HCT116 (cell line): Measurements from ENCODE around the gene ATP7B. TPM values are rescaled to one million over a fixed set of nuclear protein-coding genes. Genes with fewer than 3 reads are reported as not detected.

Source experiments
- ATAC-seq: fragments of 200-7000 bp; cut with Tn5 transposase; 2 replicates; pipeline ENCODE4 v1.9.1; 2020; ENCODE audit warnings: mild to moderate bottlenecking, moderate library complexity
- BruUV-seq: library from RNA; stranded (reverse); fragments of 400-500 nt; replicated peaks from 2 replicates; lab custom pipeline; 2021; lab: Mats Ljungman, UMichigan
- CTCF ChIA-PET: fragments of 300-600 bp; sonication (Branson Sonifier 250); formaldehyde crosslinking; loops from one replicate; lab custom pipeline; 2021; ENCODE audit warnings: antibody characterized with exemption; lab: Charles Lee
- POLR2A ChIA-PET: fragments of 300-600, 350-600 bp; sonication (Branson Sonifier 250); formaldehyde crosslinking; loops from one replicate; lab custom pipeline; 2021; ENCODE audit warnings: antibody characterized with exemption; lab: Charles Lee
- RAD21 ChIA-PET, 2 experiments: fragments of 300-600 bp; sonication (Branson Sonifier 250); formaldehyde crosslinking; loops; one replicate each; lab custom pipeline; 2023; ENCODE audit warnings: low total read pairs in 2 of 2; ENCODE audit not compliant: uncharacterized antibody in 2 of 2, unreplicated experiment in 2 of 2, low non-redundant PET in 1 of 2; lab: Charles Lee
- DNase-seq: peaks from one replicate; pipeline ENCODE4 v3.0.0-alpha.2; 2010; ENCODE audit warnings: low read depth, low spot score
- H2AFZ ChIP-seq: fragments of 200-600 bp; shearing (Covaris generic), sonication (generic); 2 replicates; pipeline ENCODE4 v1.6.1; 2017; ENCODE audit warnings: low read depth, mixed run types, mixed read lengths, antibody characterized with exemption, low read length; ENCODE audit not compliant: poor library complexity, severe bottlenecking
- H3K27ac ChIP-seq: 2 replicates; pipeline ENCODE4 v1.5.1; 2012; ENCODE audit warnings: low read depth, low read length
- H3K27me3 ChIP-seq: fragments of 200-600 bp; sonication (generic); 2 replicates; pipeline ENCODE4 v1.6.1; 2016; ENCODE audit warnings: mixed run types, low read length, mixed read lengths; ENCODE audit not compliant: insufficient read depth
- H3K36me3 ChIP-seq, 2 experiments: fragments of 200-500 bp in 1 of 2; fragments of 200-600 bp in 1 of 2; sonication (Bioruptor generic) in 1 of 2; sonication (generic) in 1 of 2; 2 replicates each; pipeline versions ENCODE4 v1.5.1 to v1.6.1; 2014 to 2016; ENCODE audit warnings: low read length in 2 of 2, inconsistent platforms in 1 of 2, mixed read lengths in 1 of 2, mixed run types in 1 of 2; ENCODE audit not compliant: insufficient read depth in 2 of 2, control insufficient read depth in 1 of 2
- H3K4me1 ChIP-seq, 2 experiments: fragments of 200-600 bp in 1 of 2; sonication (generic) in 1 of 2; 2 replicates each; pipeline versions ENCODE4 v1.5.1 to v1.6.1; 2012 to 2017; ENCODE audit warnings: low read length in 2 of 2, inconsistent platforms in 1 of 2, mild to moderate bottlenecking in 1 of 2, mixed read lengths in 1 of 2, mixed run types in 1 of 2, moderate library complexity in 1 of 2; ENCODE audit not compliant: insufficient read depth in 2 of 2, control insufficient read depth in 1 of 2
- H3K4me2 ChIP-seq: fragments of 200-600 bp; sonication (generic); 2 replicates; pipeline ENCODE4 v1.6.1; 2017; ENCODE audit warnings: mixed run types, low read length, mixed read lengths
- H3K4me3 ChIP-seq, 2 experiments: fragments of 200-600 bp in 1 of 2; sonication (generic) in 1 of 2; replicated peaks in 1 of 2; 2 replicates each; pipeline ENCODE4 v1.5.1; 2011 to 2016; ENCODE audit warnings: low read length in 2 of 2, control low read depth in 1 of 2, low read depth in 1 of 2, mild to moderate bottlenecking in 1 of 2, mixed read lengths in 1 of 2, mixed run types in 1 of 2
- H3K79me2 ChIP-seq: fragments of 200-600 bp; sonication (generic); 2 replicates; pipeline ENCODE4 v1.6.1; 2017; ENCODE audit warnings: mild to moderate bottlenecking, mixed run types, low read length, moderate library complexity, mixed read lengths; ENCODE audit not compliant: insufficient read depth
- H3K9ac ChIP-seq: fragments of 200-600 bp; sonication (generic); 2 replicates; pipeline ENCODE4 v1.6.1; 2016; ENCODE audit warnings: low read length, mixed read lengths
- H3K9me2 ChIP-seq: fragments of 200-600 bp; sonication (generic), shearing (Covaris generic); 2 replicates; pipeline ENCODE4 v1.6.1; 2017; ENCODE audit warnings: mixed run types, mild to moderate bottlenecking, moderate library complexity; ENCODE audit not compliant: insufficient read depth
- H3K9me3 ChIP-seq, 2 experiments: fragments of 200-500 bp in 1 of 2; fragments of 200-600 bp in 1 of 2; sonication (Bioruptor generic) in 1 of 2; sonication (generic) in 1 of 2; 2 replicates each; pipeline ENCODE4 v1.6.1; 2014 to 2017; ENCODE audit warnings: low read length in 2 of 2, mixed read lengths in 2 of 2, inconsistent platforms in 1 of 2, low read depth in 1 of 2, mild to moderate bottlenecking in 1 of 2, mixed run types in 1 of 2, moderate library complexity in 1 of 2; ENCODE audit not compliant: control insufficient read depth in 1 of 2, insufficient read depth in 1 of 2
- H4K20me1 ChIP-seq: fragments of 200-600 bp; sonication (generic), shearing (Covaris generic); 2 replicates; pipeline ENCODE4 v1.6.1; 2017; ENCODE audit warnings: mixed run types, mild to moderate bottlenecking, moderate library complexity; ENCODE audit not compliant: insufficient read depth
- ATF3 ChIP-seq: IDR thresholded peaks from 2 replicates; pipeline ENCODE4 v1.6.1; 2012
- CBX3 ChIP-seq: IDR thresholded peaks from 2 replicates; pipeline ENCODE4 v1.6.1; 2012; ENCODE audit warnings: low read depth
- CEBPB ChIP-seq: IDR thresholded peaks from 2 replicates; pipeline ENCODE4 v1.6.1; 2012; ENCODE audit warnings: low read depth
- EGR1 ChIP-seq: IDR thresholded peaks from 2 replicates; pipeline ENCODE4 v1.6.1; 2012; ENCODE audit warnings: low read depth
- ELF1 ChIP-seq: IDR thresholded peaks from 2 replicates; pipeline ENCODE4 v1.6.1; 2012; ENCODE audit warnings: low read depth, borderline replicate concordance
- EZH2 ChIP-seq: fragments of 200-600 bp; sonication (generic); IDR thresholded peaks from 2 replicates; pipeline ENCODE4 v1.6.1; 2017; ENCODE audit warnings: antibody characterized with exemption, mixed run types
- FOSL1 ChIP-seq: IDR thresholded peaks from 2 replicates; pipeline ENCODE4 v1.6.1; 2012; ENCODE audit warnings: low read depth
- MAX ChIP-seq: IDR thresholded peaks from 2 replicates; pipeline ENCODE4 v1.6.1; 2012
- POLR2A ChIP-seq: IDR thresholded peaks from 2 replicates; pipeline ENCODE4 v1.7.0; 2011; ENCODE audit warnings: borderline replicate concordance; ENCODE audit not compliant: insufficient read depth, insufficient read length; ENCODE audit errors: extremely low read depth
- POLR2AphosphoS5 ChIP-seq: IDR thresholded peaks from 2 replicates; pipeline ENCODE4 v1.6.1; 2011; ENCODE audit warnings: mild to moderate bottlenecking, low read depth, low read length, moderate library complexity
- RAD21 ChIP-seq: IDR thresholded peaks from 2 replicates; pipeline ENCODE4 v1.6.1; 2012; ENCODE audit warnings: low read depth, mild to moderate bottlenecking
- SP1 ChIP-seq: IDR thresholded peaks from 2 replicates; pipeline ENCODE4 v1.6.1; 2012; ENCODE audit warnings: low read depth
- TCF7L2 ChIP-seq: IDR thresholded peaks from 2 replicates; pipeline ENCODE4 v1.7.0; 2011; ENCODE audit warnings: borderline replicate concordance, inconsistent platforms; ENCODE audit not compliant: insufficient read depth, insufficient read length; ENCODE audit errors: extremely low read depth
- YY1 ChIP-seq: IDR thresholded peaks from 2 replicates; pipeline ENCODE4 v1.6.1; 2011; ENCODE audit warnings: low read length, low read depth, moderate library complexity, mild to moderate bottlenecking; ENCODE audit not compliant: insufficient replicate concordance; ENCODE audit errors: extremely low read depth
- ZFX ChIP-seq: fragments of 450-650 bp; IDR thresholded peaks from 2 replicates; pipeline ENCODE4 v1.6.1; 2017
- intact Hi-C: fragments of 100-400 bp; cut with micrococcal nuclease; formaldehyde crosslinking; loops from 2 replicates; pipeline ENCODE4 v1.10.0; 2022
- total RNA-seq: library from RNA; stranded (reverse); gene quantifications from one replicate; pipeline ENCODE4 v1.2.1, GENCODE V29; 2021; ENCODE audit not compliant: unreplicated experiment
- TF ChIP-seq, protein P1 (sequence below): IDR thresholded peaks from 2 replicates; pipeline ENCODE4 v1.6.1; 2011; ENCODE audit warnings: mild to moderate bottlenecking, low read length, moderate library complexity; ENCODE audit not compliant: insufficient replicate concordance; ENCODE audit errors: extremely low read depth

ATP7B gene
- total RNA-seq, 1 experiment from 2014 or later, result 10.3 TPM

DNA sequence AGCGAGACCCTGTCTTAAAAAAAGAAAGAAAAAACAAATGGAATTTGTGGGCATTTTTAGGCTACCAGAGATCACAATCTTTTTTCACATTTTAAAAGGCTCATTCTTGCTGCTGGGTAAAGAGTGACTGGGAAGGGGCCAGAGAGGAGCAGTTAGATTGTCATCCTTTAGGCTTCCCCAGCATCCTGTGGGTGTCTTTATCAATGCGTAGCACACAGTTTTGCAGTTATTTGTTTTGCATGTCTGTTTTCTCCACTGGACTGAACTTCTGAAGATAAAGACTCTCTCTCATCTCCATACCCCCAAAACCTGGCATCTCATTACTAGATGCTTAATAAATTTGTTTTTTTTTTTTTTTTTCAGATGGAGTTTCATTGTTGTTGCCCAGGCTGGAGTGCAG is 11.1 kb upstream of the ATP7B start:
- no peak overlapping the region for H3K9ac ChIP-seq
- no peaks in the 10 kb centered on the region for H4K20me1 ChIP-seq
- intact Hi-C loops, result no loop called here
- TF ChIP-seq POLR2AphosphoS5, result no peak
- no peak for TF ChIP-seq TCF7L2
- TF ChIP-seq EZH2, result no peak
- TF ChIP-seq ATF3, result no peak
- no peak for TF ChIP-seq SP1
- TF ChIP-seq CEBPB, result no peak
- TF ChIP-seq FOSL1, result no peak
- no peak for TF ChIP-seq RAD21
- TF ChIP-seq MAX, result no peak
- no peak for TF ChIP-seq POLR2A
- no peak for TF ChIP-seq EGR1
- no peaks in the 10 kb centered on the region for H3K9me3 ChIP-seq
- no peaks in the 10 kb centered on the region for H3K4me1 ChIP-seq
- RAD21 ChIA-PET, result no interaction called here
- H3K36me3 ChIP-seq, result peaks cover 7 to 10% of the 10 kb centered on the region in 2 experiments; a peak in 3 of 4 replicates
- POLR2A ChIA-PET, result no interaction called here
- H3K27me3 ChIP-seq, result no peaks in the 10 kb centered on the region
- DNase-seq, result no peak
- no TSS peak for BruUV-seq
- no peak overlapping the region for H2AFZ ChIP-seq
- no peak overlapping the region for H3K27ac ChIP-seq
- H3K79me2 ChIP-seq, result peaks cover 14% of the 10 kb centered on the region
- no peak for ATAC-seq
- CTCF ChIA-PET, result no interaction called here
- no peaks in the 10 kb centered on the region for H3K9me2 ChIP-seq
- no peak overlapping the region for H3K4me2 ChIP-seq
- H3K4me3 ChIP-seq, result no peak overlapping the region

DNA sequence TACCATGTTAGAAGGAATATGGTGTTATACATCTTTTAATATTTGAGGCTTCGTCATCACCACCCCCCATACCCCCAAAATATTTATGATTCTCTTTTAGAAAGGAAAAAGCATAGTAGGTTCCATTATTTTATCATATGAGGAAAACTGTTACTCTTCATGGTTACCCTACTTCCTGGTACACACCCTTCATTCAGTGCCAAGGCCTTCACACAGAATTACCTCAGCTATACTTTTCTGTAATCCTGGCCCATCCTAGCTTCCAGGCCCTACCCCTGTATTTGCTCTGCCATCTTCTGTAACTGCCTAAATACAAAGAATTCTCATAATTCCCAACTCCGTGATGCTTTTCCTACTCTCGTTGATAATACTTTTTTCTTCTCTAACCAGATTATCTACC is 8.9 kb upstream of the ATP7B start:
- no peaks in the 10 kb centered on the region for H3K27me3 ChIP-seq
- intact Hi-C loops, result no loop called here
- H3K27ac ChIP-seq, result no peak overlapping the region
- no peak overlapping the region for H2AFZ ChIP-seq
- H3K9me2 ChIP-seq, result no peaks in the 10 kb centered on the region
- ATAC-seq (no peak), DNase-seq (no peak)
- no peaks in the 10 kb centered on the region for H3K4me1 ChIP-seq
- POLR2A ChIA-PET, result no interaction called here
- CTCF ChIA-PET, result no interaction called here
- peaks cover 7 to 10% of the 10 kb centered on the region in 2 experiments; a peak in 3 of 4 replicates for H3K36me3 ChIP-seq
- no peaks in the 10 kb centered on the region for H4K20me1 ChIP-seq
- H3K79me2 ChIP-seq, result peaks cover 18% of the 10 kb centered on the region
- no peak overlapping the region for H3K4me3 ChIP-seq
- H3K9me3 ChIP-seq, result no peaks in the 10 kb centered on the region
- RAD21 ChIA-PET, result no interaction called here
- no peak overlapping the region for H3K4me2 ChIP-seq
- BruUV-seq, result no TSS peak
- no peak overlapping the region for H3K9ac ChIP-seq
- TF ChIP-seq ZFX (no peak), CEBPB (no peak), ELF1 (no peak), RAD21 (no peak), ATF3 (no peak), EZH2 (no peak), EGR1 (no peak), POLR2A (no peak), MAX (no peak), FOSL1 (no peak), CBX3 (no peak), YY1 (no peak)
- TF ChIP-seq, protein P1, sequence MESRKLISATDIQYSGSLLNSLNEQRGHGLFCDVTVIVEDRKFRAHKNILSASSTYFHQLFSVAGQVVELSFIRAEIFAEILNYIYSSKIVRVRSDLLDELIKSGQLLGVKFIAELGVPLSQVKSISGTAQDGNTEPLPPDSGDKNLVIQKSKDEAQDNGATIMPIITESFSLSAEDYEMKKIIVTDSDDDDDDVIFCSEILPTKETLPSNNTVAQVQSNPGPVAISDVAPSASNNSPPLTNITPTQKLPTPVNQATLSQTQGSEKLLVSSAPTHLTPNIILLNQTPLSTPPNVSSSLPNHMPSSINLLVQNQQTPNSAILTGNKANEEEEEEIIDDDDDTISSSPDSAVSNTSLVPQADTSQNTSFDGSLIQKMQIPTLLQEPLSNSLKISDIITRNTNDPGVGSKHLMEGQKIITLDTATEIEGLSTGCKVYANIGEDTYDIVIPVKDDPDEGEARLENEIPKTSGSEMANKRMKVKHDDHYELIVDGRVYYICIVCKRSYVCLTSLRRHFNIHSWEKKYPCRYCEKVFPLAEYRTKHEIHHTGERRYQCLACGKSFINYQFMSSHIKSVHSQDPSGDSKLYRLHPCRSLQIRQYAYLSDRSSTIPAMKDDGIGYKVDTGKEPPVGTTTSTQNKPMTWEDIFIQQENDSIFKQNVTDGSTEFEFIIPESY, result no peak
